Endothelial cell of umbilical vein (primary cell): ENCODE measurements around the gene SLC9C1. TPM values are rescaled to one million over a fixed set of nuclear protein-coding genes. Genes with fewer than 3 reads are reported as not detected.

Experiments used
- BruUV-seq: library from RNA; stranded (reverse); fragments of 400-500 nt; replicated peaks from 2 replicates; lab custom pipeline; 2021; lab: Mats Ljungman, UMichigan
- CTCF ChIA-PET: fragments of 300-600, 350-600 bp; sonication (Branson Sonifier 250); formaldehyde crosslinking; loops from one replicate; lab custom pipeline; 2021; ENCODE audit warnings: antibody characterized with exemption, inconsistent platforms; lab: Charles Lee
- POLR2A ChIA-PET: fragments of 300-600, 350-600 bp; sonication (Branson Sonifier 250); formaldehyde crosslinking; loops from one replicate; lab custom pipeline; 2021; ENCODE audit warnings: antibody characterized with exemption, inconsistent platforms; lab: Charles Lee
- DNase-seq: peaks from one replicate; pipeline ENCODE4 v3.0.0-alpha.2; 2011; ENCODE audit warnings: low read depth, low spot score
- FAIRE-seq: peaks from 2 replicates; lab custom pipeline; 2011; peaks lifted over from hg19 to GRCh38; lab: Jason Lieb, UNC
- H2AFZ ChIP-seq: 2 replicates; pipeline ENCODE4 v1.6.0; 2012; ENCODE audit warnings: low read depth, low read length, control low read depth, inconsistent platforms
- H3K27ac ChIP-seq: 2 replicates; pipeline ENCODE4 v1.5.1; 2011; ENCODE audit warnings: low read depth, mild to moderate bottlenecking, control low read depth, low read length, moderate library complexity; ENCODE audit not compliant: insufficient read depth
- H3K27me3 ChIP-seq, 2 experiments: 2 replicates each; pipeline versions ENCODE4 v1.6.0 to v1.6.1; 2011; ENCODE audit warnings: low read length in 2 of 2, mixed read lengths in 1 of 2; ENCODE audit not compliant: control insufficient read depth in 2 of 2, insufficient read depth in 2 of 2
- H3K36me3 ChIP-seq, 2 experiments: 2 replicates in 1 of 2; 3 replicates in 1 of 2; pipeline ENCODE4 v1.5.1; 2011; ENCODE audit warnings: low read length in 2 of 2, mild to moderate bottlenecking in 1 of 2, moderate library complexity in 1 of 2; ENCODE audit not compliant: control insufficient read depth in 2 of 2, insufficient read depth in 2 of 2; ENCODE audit errors: extremely low read depth in 1 of 2
- H3K4me1 ChIP-seq: 3 replicates; pipeline ENCODE4 v1.5.1; 2011; ENCODE audit warnings: mild to moderate bottlenecking, low read length; ENCODE audit not compliant: control insufficient read depth, insufficient read depth; ENCODE audit errors: extremely low read depth
- H3K4me2 ChIP-seq: 2 replicates; pipeline ENCODE4 v1.6.1; 2011; ENCODE audit warnings: low read length, control low read depth, mixed read lengths; ENCODE audit not compliant: insufficient read depth
- H3K4me3 ChIP-seq, 3 experiments: fragments of 200-600 bp in 1 of 3; sonication (generic), shearing (Covaris generic) in 1 of 3; replicated peaks in 1 of 3; 2 replicates each; pipeline ENCODE4 v1.5.1; 2011 to 2016; ENCODE audit warnings: control low read depth in 3 of 3, low read length in 3 of 3, mild to moderate bottlenecking in 2 of 3, inconsistent platforms in 1 of 3, low read depth in 1 of 3, moderate library complexity in 1 of 3; ENCODE audit not compliant: insufficient read depth in 1 of 3
- H3K79me2 ChIP-seq: 2 replicates; pipeline ENCODE4 v1.6.0; 2012; ENCODE audit warnings: low read length, inconsistent platforms; ENCODE audit not compliant: control insufficient read depth, insufficient read depth
- H3K9ac ChIP-seq: replicated peaks from 2 replicates; pipeline ENCODE3; 2011; ENCODE audit warnings: low read length, control low read depth; ENCODE audit not compliant: insufficient read depth; ENCODE audit errors: extremely low read depth
- H3K9me1 ChIP-seq: replicated peaks from 3 replicates; pipeline ENCODE4 v1.6.0; 2011; ENCODE audit warnings: mild to moderate bottlenecking, low read length; ENCODE audit not compliant: control insufficient read depth, insufficient read depth; ENCODE audit errors: extremely low read depth
- H3K9me3 ChIP-seq: replicated peaks from 2 replicates; pipeline ENCODE4 v1.5.1; 2012; ENCODE audit warnings: low read length, inconsistent platforms; ENCODE audit not compliant: control insufficient read depth, insufficient read depth
- H4K20me1 ChIP-seq: replicated peaks from 2 replicates; pipeline ENCODE3; 2011; ENCODE audit warnings: mild to moderate bottlenecking, low read length; ENCODE audit not compliant: control insufficient read depth, insufficient read depth; ENCODE audit errors: extremely low read depth
- EZH2 ChIP-seq: IDR thresholded peaks from 2 replicates; pipeline ENCODE4 v1.6.1; 2012; ENCODE audit warnings: borderline replicate concordance, low read depth, mild to moderate bottlenecking, moderate library complexity, low read length, inconsistent platforms; ENCODE audit not compliant: severe bottlenecking
- FOS ChIP-seq: IDR thresholded peaks from 2 replicates; pipeline ENCODE4 v1.6.1; 2011; ENCODE audit warnings: mild to moderate bottlenecking, low read length, moderate library complexity, borderline replicate concordance; ENCODE audit not compliant: insufficient read depth
- GATA2 ChIP-seq: IDR thresholded peaks from 2 replicates; pipeline ENCODE4 v1.7.0; 2011; ENCODE audit warnings: low read depth, mild to moderate bottlenecking, moderate library complexity, mixed read lengths, low read length; ENCODE audit not compliant: insufficient read length, insufficient read depth
- JUN ChIP-seq: IDR thresholded peaks from 2 replicates; pipeline ENCODE4 v1.6.1; 2011; ENCODE audit warnings: borderline replicate concordance, low read depth; ENCODE audit not compliant: insufficient read length, insufficient read depth
- MYC ChIP-seq: IDR thresholded peaks from one replicate; pipeline ENCODE4 v1.6.1; 2011; ENCODE audit warnings: mild to moderate bottlenecking, low read depth, low read length
- POLR2A ChIP-seq: IDR thresholded peaks from 2 replicates; pipeline ENCODE4 v1.6.1; 2012; ENCODE audit warnings: low read depth, mild to moderate bottlenecking, control low read depth, low read length
- POLR2AphosphoS5 ChIP-seq: IDR thresholded peaks from 2 replicates; pipeline ENCODE4 v1.6.1; 2012; ENCODE audit warnings: low read depth, mild to moderate bottlenecking, control low read depth, low read length, moderate library complexity; ENCODE audit not compliant: insufficient read depth
- dilution Hi-C: fragments of 300-500 bp; cut with MboI; formaldehyde crosslinking; loops from one replicate; pipeline ENCODE4 v1.15.0; 2019; ENCODE audit warnings: low sequenced_read_pairs; ENCODE audit not compliant: extremely low pct_ligation_motif_present
- intact Hi-C: fragments of 100-400 bp; cut with micrococcal nuclease; formaldehyde crosslinking; loops from one replicate; pipeline ENCODE4 v1.10.0; 2022
- polyA plus RNA-seq, 4 experiments: library from polyadenylated mRNA; depleted of rRNA in 3 of 4; stranded (reverse) in 3 of 4; unstranded in 1 of 4; fragments of >200 nt; gene quantifications; 2 replicates each; pipeline versions ENCODE4 v1.2.1 to v1.2.3, GENCODE V29; 2011 to 2012; ENCODE audit warnings: missing spikeins in 1 of 4
- total RNA-seq: library from RNA; stranded (reverse); gene quantifications from 2 replicates; pipeline ENCODE4 v1.2.3, GENCODE V29; 2021
- TF ChIP-seq, protein P1 (sequence below): IDR thresholded peaks from 2 replicates; pipeline ENCODE4 v1.6.1; 2011; ENCODE audit not compliant: insufficient read depth, insufficient read length
- TF ChIP-seq, protein P2 (sequence below), 2 donors: IDR thresholded peaks; 1 replicate in 1 of 2; 2 replicates in 1 of 2; pipeline ENCODE4 v1.5.1; 2011; ENCODE audit warnings: low read length in 2 of 2, mild to moderate bottlenecking in 2 of 2, moderate library complexity in 2 of 2, control low read depth in 1 of 2, inconsistent platforms in 1 of 2, low read depth in 1 of 2; ENCODE audit not compliant: insufficient read depth in 1 of 2; ENCODE audit errors: extremely low read depth in 1 of 2

The SLC9C1 gene
- total and polyA plus RNA-seq, 2 donors (not counting 3 experiments of a cell fraction or from before 2014, with no cell fraction given), result not detected

DNA sequence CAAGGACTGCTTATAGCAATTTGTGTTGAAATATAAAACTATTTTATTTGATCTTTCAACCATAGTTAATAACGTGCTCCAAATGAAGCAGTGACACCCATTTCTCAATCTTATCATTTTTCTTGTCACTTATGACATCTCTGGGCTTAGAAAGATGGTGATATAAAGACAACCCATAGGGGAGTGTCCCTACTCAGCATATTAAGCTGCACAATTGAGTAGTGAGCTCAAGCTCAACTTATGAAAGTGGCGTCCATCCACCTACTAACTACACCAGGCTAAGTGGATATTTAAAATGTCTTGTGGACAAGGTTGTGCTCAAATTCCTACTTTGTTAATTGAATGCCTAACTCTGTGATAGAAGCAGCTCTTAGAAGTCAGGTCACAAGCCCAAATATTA lies 46.7 kb downstream of the SLC9C1 start:
- CTCF ChIA-PET, result interaction anchor here (0.7 to 1.3 kb wide), 4 partner anchors 13 to 136 kb away, joined by 3 to 6 read pairs (median 3); no protein-coding TSS in a partner anchor
- no peak for FAIRE-seq

DNA sequence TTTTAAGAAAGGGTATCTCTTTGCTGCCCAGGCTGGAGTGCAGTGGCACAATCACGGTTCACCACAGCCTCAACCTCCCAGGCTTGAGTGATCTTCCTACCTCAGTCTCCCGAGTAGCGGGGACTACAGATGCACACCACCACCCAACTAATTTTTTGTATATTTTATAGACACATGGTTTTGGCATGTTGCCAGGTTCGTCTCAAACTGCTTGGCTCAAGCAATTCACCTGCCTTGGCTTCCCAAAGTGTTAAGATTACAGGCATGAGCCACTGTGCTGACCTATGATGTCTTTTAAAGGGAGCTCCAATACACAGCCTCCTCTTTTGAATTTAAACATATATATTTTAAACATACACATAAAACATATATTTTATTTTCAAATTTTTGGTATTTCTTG lies 60.9 kb downstream of the SLC9C1 start:
- no peak for FAIRE-seq
- no peaks in the 10 kb centered on the region for H3K9me1 ChIP-seq
- dilution Hi-C loops (no loop called here), intact Hi-C loops (no loop called here)
- no peaks in the 10 kb centered on the region for H3K36me3 ChIP-seq
- no peak overlapping the region for H3K27ac ChIP-seq
- no peak overlapping the region for H3K4me3 ChIP-seq
- no peaks in the 10 kb centered on the region for H3K9me3 ChIP-seq
- no TSS peak for BruUV-seq
- H3K9ac ChIP-seq, result no peak overlapping the region
- no peaks in the 10 kb centered on the region for H3K79me2 ChIP-seq
- peaks cover 0 to 8% of the 10 kb centered on the region in 2 experiments for H3K27me3 ChIP-seq
- DNase-seq, result no peak
- no peak overlapping the region for H3K4me2 ChIP-seq
- H3K4me1 ChIP-seq, result no peaks in the 10 kb centered on the region
- H4K20me1 ChIP-seq, result no peaks in the 10 kb centered on the region
- TF ChIP-seq MYC, result no peak
- TF ChIP-seq GATA2, result no peak
- TF ChIP-seq, protein P1, sequence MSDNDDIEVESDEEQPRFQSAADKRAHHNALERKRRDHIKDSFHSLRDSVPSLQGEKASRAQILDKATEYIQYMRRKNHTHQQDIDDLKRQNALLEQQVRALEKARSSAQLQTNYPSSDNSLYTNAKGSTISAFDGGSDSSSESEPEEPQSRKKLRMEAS, result no peak
- TF ChIP-seq, protein P2, sequence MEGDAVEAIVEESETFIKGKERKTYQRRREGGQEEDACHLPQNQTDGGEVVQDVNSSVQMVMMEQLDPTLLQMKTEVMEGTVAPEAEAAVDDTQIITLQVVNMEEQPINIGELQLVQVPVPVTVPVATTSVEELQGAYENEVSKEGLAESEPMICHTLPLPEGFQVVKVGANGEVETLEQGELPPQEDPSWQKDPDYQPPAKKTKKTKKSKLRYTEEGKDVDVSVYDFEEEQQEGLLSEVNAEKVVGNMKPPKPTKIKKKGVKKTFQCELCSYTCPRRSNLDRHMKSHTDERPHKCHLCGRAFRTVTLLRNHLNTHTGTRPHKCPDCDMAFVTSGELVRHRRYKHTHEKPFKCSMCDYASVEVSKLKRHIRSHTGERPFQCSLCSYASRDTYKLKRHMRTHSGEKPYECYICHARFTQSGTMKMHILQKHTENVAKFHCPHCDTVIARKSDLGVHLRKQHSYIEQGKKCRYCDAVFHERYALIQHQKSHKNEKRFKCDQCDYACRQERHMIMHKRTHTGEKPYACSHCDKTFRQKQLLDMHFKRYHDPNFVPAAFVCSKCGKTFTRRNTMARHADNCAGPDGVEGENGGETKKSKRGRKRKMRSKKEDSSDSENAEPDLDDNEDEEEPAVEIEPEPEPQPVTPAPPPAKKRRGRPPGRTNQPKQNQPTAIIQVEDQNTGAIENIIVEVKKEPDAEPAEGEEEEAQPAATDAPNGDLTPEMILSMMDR (IDR thresholded peaks at IDR 0.05; ENCODE audit: extremely low read depth in 1 of 2, insufficient read depth in 1 of 2, low read depth in 1 of 2, low read length in 2 of 2), result no peak
- TF ChIP-seq FOS, result no peak
- no peak for TF ChIP-seq POLR2AphosphoS5
- no peak for TF ChIP-seq EZH2
- no peak for TF ChIP-seq JUN
- TF ChIP-seq POLR2A, result no peak
- POLR2A ChIA-PET, result no interaction called here
- CTCF ChIA-PET, result no interaction called here
- H2AFZ ChIP-seq, result no peak overlapping the region

More for the DNA sequence above, 46.7 kb downstream of the SLC9C1 start:
- no peaks in the 10 kb centered on the region for H3K9me3 ChIP-seq
- H3K4me1 ChIP-seq, result no peaks in the 10 kb centered on the region
- no TSS peak for BruUV-seq
- H3K9ac ChIP-seq, result no peak overlapping the region
- POLR2A ChIA-PET, result interaction anchor here (0.7 kb wide), 1 partner anchor 14 kb away, joined by 3 read pairs; no protein-coding TSS in a partner anchor
- no peak overlapping the region for H2AFZ ChIP-seq
- dilution Hi-C loops, result no loop called here
- no peaks in the 10 kb centered on the region for H3K9me1 ChIP-seq
- no peaks in the 10 kb centered on the region for H3K36me3 ChIP-seq
- no peak overlapping the region for H3K27ac ChIP-seq
- no peaks in the 10 kb centered on the region for H3K79me2 ChIP-seq
- TF ChIP-seq POLR2A, result no peak
- TF ChIP-seq, protein P1, result no peak
- DNase-seq, result no peak
- peaks cover 0 to 2% of the 10 kb centered on the region in 2 experiments for H3K27me3 ChIP-seq
- H4K20me1 ChIP-seq, result no peaks in the 10 kb centered on the region
- H3K4me2 ChIP-seq, result no peak overlapping the region
- intact Hi-C loops, result no loop called here
- H3K4me3 ChIP-seq, result no peak overlapping the region
